Endodermal cell (in vitro differentiated cells): Measurements from ENCODE around the gene BRCC3. TPM values are rescaled to one million over a fixed set of nuclear protein-coding genes. Genes with fewer than 3 reads are reported as not detected.

Experiments used
- DNase-seq: peaks from one replicate; pipeline ENCODE4 v3.0.0-alpha.2; 2017
- H3K27ac ChIP-seq: 2 replicates; pipeline ENCODE4 v1.5.1; 2013; ENCODE audit warnings: mild to moderate bottlenecking, low read depth, low read length, moderate library complexity
- H3K27me3 ChIP-seq: 2 replicates; pipeline ENCODE4 v1.6.1; 2013; ENCODE audit warnings: mild to moderate bottlenecking, low read length, moderate library complexity; ENCODE audit not compliant: insufficient read depth, control insufficient read depth, poor library complexity, severe bottlenecking
- H3K36me3 ChIP-seq: 2 replicates; pipeline ENCODE4 v1.7.0; 2013; ENCODE audit warnings: mild to moderate bottlenecking, low read length, moderate library complexity; ENCODE audit not compliant: control insufficient read depth, insufficient read depth
- H3K4me1 ChIP-seq: one replicate; pipeline ENCODE4 v1.7.0; 2013; ENCODE audit warnings: low read length; ENCODE audit not compliant: control insufficient read depth, insufficient read depth
- H3K4me3 ChIP-seq: 2 replicates; pipeline ENCODE4 v1.5.1; 2013; ENCODE audit warnings: mild to moderate bottlenecking, low read length, moderate library complexity
- H3K9ac ChIP-seq: 2 replicates; pipeline ENCODE4 v1.6.1; 2013; ENCODE audit warnings: mild to moderate bottlenecking, low read length, moderate library complexity; ENCODE audit not compliant: poor library complexity, severe bottlenecking; ENCODE audit errors: extremely low read depth
- H3K9me3 ChIP-seq: 2 replicates; pipeline ENCODE4 v1.6.1; 2013; ENCODE audit warnings: mild to moderate bottlenecking, low read length, moderate library complexity; ENCODE audit not compliant: control insufficient read depth
- H3K27ac Mint-ChIP-seq: 2 replicates; pipeline ENCODE4 v1.8.0; 2020; ENCODE audit warnings: mixed read lengths
- H3K27me3 Mint-ChIP-seq: 2 replicates; pipeline ENCODE4 v1.8.0; 2021; ENCODE audit warnings: mild to moderate bottlenecking, mixed read lengths; ENCODE audit not compliant: insufficient read depth
- H3K36me3 Mint-ChIP-seq: 2 replicates; pipeline ENCODE4 v1.8.0; 2020; ENCODE audit warnings: low read depth, mixed read lengths
- H3K4me1 Mint-ChIP-seq: 2 replicates; pipeline ENCODE4 v1.8.0; 2020; ENCODE audit warnings: mixed read lengths
- H3K4me3 Mint-ChIP-seq: 2 replicates; pipeline ENCODE4 v1.8.0; 2020; ENCODE audit warnings: mild to moderate bottlenecking, moderate library complexity, mixed read lengths
- H3K9me3 Mint-ChIP-seq: 2 replicates; pipeline ENCODE4 v1.8.0; 2020; ENCODE audit warnings: mild to moderate bottlenecking, mixed read lengths
- WGBS, 2 experiments: methylation state at CpG; one replicate each; pipeline versions ENCODE4 v1.1.5 to v1.1.7; 2013; ENCODE audit warnings: missing lambda C conversion rate in 2 of 2, mixed read lengths in 1 of 2; ENCODE audit not compliant: insufficient coverage in 1 of 2, insufficient read length in 1 of 2; 5-methylcytosine and 5-hydroxymethylcytosine counted together
- total RNA-seq, 2 donors: library from RNA; stranded (reverse); fragmentation: NEBNext Ultra II Directional in 1 of 2; extraction: Animal tissue kit (Norgen Biotek cat#: 25700) in 1 of 2; gene quantifications; 2 replicates in 1 of 2; 3 replicates in 1 of 2; pipeline ENCODE4 v1.2.1, GENCODE V29; 2021
- TF ChIP-seq, protein P1 (sequence below): fragments of 200-600 bp; sonication (generic); conservative IDR thresholded peaks from 2 replicates; pipeline ENCODE4 v1.5.0; 2021; ENCODE audit warnings: antibody characterized with exemption, mild to moderate bottlenecking

BRCC3 gene
- total RNA-seq, 2 donors from 2014 or later: 21.9 to 22.8 TPM

DNA sequence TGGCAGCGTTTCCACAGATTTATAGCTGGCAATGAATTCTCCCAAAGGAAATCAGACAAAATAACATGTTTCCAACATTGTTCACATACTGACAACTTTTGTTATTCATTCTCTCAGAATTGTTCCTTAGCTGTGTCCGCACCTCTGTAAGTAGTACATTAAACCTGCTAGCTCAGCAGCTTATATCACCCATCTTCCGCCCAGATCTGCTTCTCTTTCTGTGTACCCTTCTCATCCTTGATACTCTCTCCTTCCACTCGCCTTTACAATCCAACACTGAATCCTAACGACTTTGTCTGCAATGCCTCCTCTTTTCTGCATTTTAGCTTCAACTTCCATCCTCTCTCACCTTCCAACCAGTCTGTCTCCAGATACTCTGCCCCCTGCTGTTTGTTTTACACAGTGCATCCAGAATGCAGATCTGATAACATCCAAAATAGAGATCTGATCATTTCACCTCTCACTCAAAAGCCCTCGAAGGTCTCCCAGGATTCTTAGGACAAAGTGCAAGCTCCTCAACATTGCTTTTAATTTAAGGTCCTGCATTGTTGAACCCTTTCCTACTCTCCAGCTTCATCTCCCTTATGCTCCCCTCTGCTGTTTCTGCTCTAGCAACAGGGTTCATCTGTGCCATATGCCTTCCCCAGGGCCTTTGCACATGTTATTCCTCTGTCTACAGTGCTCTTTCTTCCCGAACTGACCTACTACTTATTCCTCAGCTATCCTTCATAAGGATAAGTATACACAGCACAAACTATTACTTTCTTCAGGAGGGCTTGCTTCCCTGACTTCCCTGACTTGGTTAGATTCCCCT lies 77.6 kb downstream of the BRCC3 start:
- no peaks in the 10 kb centered on the region for H3K4me1 Mint-ChIP-seq
- no peaks in the 10 kb centered on the region for H3K36me3 ChIP-seq
- H3K27ac Mint-ChIP-seq: no peak overlapping the region
- no peak overlapping the region for H3K4me3 Mint-ChIP-seq
- no peak overlapping the region for H3K9ac ChIP-seq
- no peak overlapping the region for H3K27ac ChIP-seq
- DNase-seq: peak; percentile 74
- no peak overlapping the region for H3K4me3 ChIP-seq
- H3K36me3 Mint-ChIP-seq: no peaks in the 10 kb centered on the region
- peaks cover 3% of the 10 kb centered on the region for H3K27me3 Mint-ChIP-seq
- H3K9me3 Mint-ChIP-seq: peaks cover 64% of the 10 kb centered on the region
- 73 to 75% methylated on average over 6 to 7 of the region's 7 CpGs for WGBS, 2 experiments
- H3K9me3 ChIP-seq: peaks cover 5% of the 10 kb centered on the region
- TF ChIP-seq, protein P1, sequence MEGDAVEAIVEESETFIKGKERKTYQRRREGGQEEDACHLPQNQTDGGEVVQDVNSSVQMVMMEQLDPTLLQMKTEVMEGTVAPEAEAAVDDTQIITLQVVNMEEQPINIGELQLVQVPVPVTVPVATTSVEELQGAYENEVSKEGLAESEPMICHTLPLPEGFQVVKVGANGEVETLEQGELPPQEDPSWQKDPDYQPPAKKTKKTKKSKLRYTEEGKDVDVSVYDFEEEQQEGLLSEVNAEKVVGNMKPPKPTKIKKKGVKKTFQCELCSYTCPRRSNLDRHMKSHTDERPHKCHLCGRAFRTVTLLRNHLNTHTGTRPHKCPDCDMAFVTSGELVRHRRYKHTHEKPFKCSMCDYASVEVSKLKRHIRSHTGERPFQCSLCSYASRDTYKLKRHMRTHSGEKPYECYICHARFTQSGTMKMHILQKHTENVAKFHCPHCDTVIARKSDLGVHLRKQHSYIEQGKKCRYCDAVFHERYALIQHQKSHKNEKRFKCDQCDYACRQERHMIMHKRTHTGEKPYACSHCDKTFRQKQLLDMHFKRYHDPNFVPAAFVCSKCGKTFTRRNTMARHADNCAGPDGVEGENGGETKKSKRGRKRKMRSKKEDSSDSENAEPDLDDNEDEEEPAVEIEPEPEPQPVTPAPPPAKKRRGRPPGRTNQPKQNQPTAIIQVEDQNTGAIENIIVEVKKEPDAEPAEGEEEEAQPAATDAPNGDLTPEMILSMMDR: peak; percentile 70
- no peaks in the 10 kb centered on the region for H3K4me1 ChIP-seq
- no peaks in the 10 kb centered on the region for H3K27me3 ChIP-seq

DNA sequence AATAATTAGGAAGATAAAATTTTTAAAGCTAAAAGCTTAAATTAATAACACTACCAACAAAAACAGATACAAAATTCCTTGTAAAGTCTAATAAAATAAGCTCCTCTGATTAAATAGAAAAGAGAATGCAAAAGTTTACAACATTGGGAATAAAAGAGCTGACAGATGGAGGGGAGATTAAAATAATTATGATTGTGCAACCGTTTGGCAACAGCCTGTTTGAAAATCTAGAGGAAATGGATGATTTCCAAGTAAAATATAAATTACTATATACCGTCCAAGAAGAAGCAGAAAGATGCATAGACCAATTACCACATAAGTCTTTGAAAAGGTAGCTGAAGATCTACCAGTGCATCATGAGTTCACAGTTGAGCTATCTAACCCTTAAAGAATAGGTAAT lies 98.6 kb downstream of the BRCC3 start:
- TF ChIP-seq, protein P1: no peak
- WGBS, 2 experiments: 43% methylated on average over 1 of the region's 2 CpGs; no CpG with 5 or more reads in 1 of the 2 experiments

More for the DNA sequence above, 98.6 kb downstream of the BRCC3 start:
- H3K27ac ChIP-seq: no peak overlapping the region
- Mint-ChIP-seq H3K27me3 (no peaks in the 10 kb centered on the region), H3K4me3 (no peak overlapping the region), H3K4me1 (no peaks in the 10 kb centered on the region), H3K27ac (no peak overlapping the region), H3K36me3 (no peaks in the 10 kb centered on the region), H3K9me3 (peaks cover 26% of the 10 kb centered on the region)
- DNase-seq: no peak
- no peaks in the 10 kb centered on the region for H3K9me3 ChIP-seq
- no peak overlapping the region for H3K4me3 ChIP-seq
- H3K4me1 ChIP-seq: no peaks in the 10 kb centered on the region
- no peaks in the 10 kb centered on the region for H3K27me3 ChIP-seq
- no peaks in the 10 kb centered on the region for H3K36me3 ChIP-seq
- H3K9ac ChIP-seq: no peak overlapping the region

Other genes starting within 250 kb of the BRCC3 start
- gene SMIM9, start 236.8 kb upstream of the BRCC3 start, total RNA-seq: not detected
- gene F8A1, start 185.2 kb upstream of the BRCC3 start, total RNA-seq: 10 to 100 TPM; 23.2 to 27.7 TPM
- gene F8, start 48.8 kb upstream of the BRCC3 start, total RNA-seq: 1 to 10 TPM; 5.5 to 6.0 TPM
- gene FUNDC2, start 44.7 kb upstream of the BRCC3 start, total RNA-seq: 10 to 100 TPM; 68.3 to 71.4 TPM
- 1 to 10 TPM; 5.2 to 8.3 TPM for gene CMC4, start 372 bp upstream of the BRCC3 start, total RNA-seq
- 10 to 100 TPM; 12.6 to 17.4 TPM for gene MTCP1, start 372 bp upstream of the BRCC3 start, total RNA-seq
- 10 to 100 TPM; 83.5 to 97.0 TPM for gene VBP1, start 145.0 kb downstream of the BRCC3 start, total RNA-seq
- gene RAB39B, start 193.0 kb downstream of the BRCC3 start, total RNA-seq: 1 to 10 TPM; 3.7 to 5.1 TPM